GM21515 (cell line): ENCODE results near the gene ZNF554.
"Not testable (repeated sequence)": the region's sequence is repeated elsewhere in the genome, so short reads cannot be mapped to it uniquely, and the experiment has no call there.

Experiments used
- ATAC-seq: cut with Tn5 transposase; IDR thresholded peaks from one replicate; pipeline ENCODE4 v1.9.1; 2021; ENCODE audit not compliant: unreplicated experiment

The ZNF554 gene

GRCh38 chr19:2806736-2807378 is 12.8 kb upstream of the ZNF554 start:
- ATAC-seq: no peak

GRCh38 chr19:2807379-2808128 is 12.1 kb upstream of the ZNF554 start:
- no peak for ATAC-seq

GRCh38 chr19:2808129-2808941 is 11.3 kb upstream of the ZNF554 start:
- no peak for ATAC-seq

- ATAC-seq: no peak
Observed at GRCh38 chr19:2809387-2810140, 10.1 kb upstream of the ZNF554 start.

GRCh38 chr19:2810141-2811091 is 9.3 kb upstream of the ZNF554 start:
- no peak for ATAC-seq

GRCh38 chr19:2811221-2811722 is 8.4 kb upstream of the ZNF554 start:
- no peak for ATAC-seq

- no peak for ATAC-seq
Observed at GRCh38 chr19:2811735-2812413, 7.8 kb upstream of the ZNF554 start.

GRCh38 chr19:2812414-2813234 is 7.0 kb upstream of the ZNF554 start:
- ATAC-seq: no peak

- ATAC-seq: no peak
Observed at GRCh38 chr19:2813235-2814160, 6.2 kb upstream of the ZNF554 start.

- ATAC-seq: no peak
Observed at GRCh38 chr19:2814426-2814825, 5.2 kb upstream of the ZNF554 start.

- no peak for ATAC-seq
Observed at GRCh38 chr19:2815191-2815614, 4.5 kb upstream of the ZNF554 start.

- no peak for ATAC-seq
Observed at GRCh38 chr19:2815923-2816322, 3.7 kb upstream of the ZNF554 start.

GRCh38 chr19:2816641-2817040 is 3.0 kb upstream of the ZNF554 start:
- ATAC-seq: no peak

GRCh38 chr19:2817237-2817829 is 2.3 kb upstream of the ZNF554 start:
- not testable (repeated sequence) for ATAC-seq

GRCh38 chr19:2820112-2820702 is 539 bp downstream of the ZNF554 start:
- ATAC-seq: no peak

- no peak for ATAC-seq
Observed at GRCh38 chr19:2822846-2823245, 3.2 kb downstream of the ZNF554 start.
